GM12872 (cell line): ENCODE data around the gene APOL4.

Source experiments
- CTCF ChIP-seq: IDR thresholded peaks from 3 replicates; pipeline ENCODE4 v1.5.1; 2011; ENCODE audit warnings: low read depth, mild to moderate bottlenecking, low read length, moderate library complexity; ENCODE audit not compliant: insufficient read depth

APOL4 gene

GRCh38 chr22:36197065-36197440 lies 4.6 kb downstream of the APOL4 start:
- TF ChIP-seq CTCF: no peak

- no peak for TF ChIP-seq CTCF
Measured at GRCh38 chr22:36196254-36197064, 5.2 kb downstream of the APOL4 start.

GRCh38 chr22:36194971-36195370 lies 6.6 kb downstream of the APOL4 start:
- TF ChIP-seq CTCF: peak; percentile 81

DNA sequence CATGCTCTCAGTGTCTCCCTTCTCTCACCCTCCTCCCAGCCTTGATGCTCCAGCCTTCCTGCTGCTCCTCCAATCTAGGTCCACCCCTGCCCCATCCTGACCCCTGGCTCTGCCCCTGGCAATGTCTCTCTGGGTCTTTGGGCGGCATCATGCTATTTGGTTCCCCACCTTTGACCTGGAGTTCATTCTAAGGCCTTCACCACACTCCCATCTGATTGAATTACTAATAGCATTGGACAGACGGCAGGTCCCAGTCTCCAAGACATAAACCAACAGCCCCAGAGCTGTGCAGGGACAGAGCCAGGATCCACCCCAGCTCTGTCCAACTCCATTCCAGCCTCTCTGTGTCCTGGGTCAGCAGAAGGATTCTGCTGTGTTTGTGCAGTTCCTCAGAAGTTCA lies 7.2 kb downstream of the APOL4 start:
- no peak for TF ChIP-seq CTCF

DNA sequence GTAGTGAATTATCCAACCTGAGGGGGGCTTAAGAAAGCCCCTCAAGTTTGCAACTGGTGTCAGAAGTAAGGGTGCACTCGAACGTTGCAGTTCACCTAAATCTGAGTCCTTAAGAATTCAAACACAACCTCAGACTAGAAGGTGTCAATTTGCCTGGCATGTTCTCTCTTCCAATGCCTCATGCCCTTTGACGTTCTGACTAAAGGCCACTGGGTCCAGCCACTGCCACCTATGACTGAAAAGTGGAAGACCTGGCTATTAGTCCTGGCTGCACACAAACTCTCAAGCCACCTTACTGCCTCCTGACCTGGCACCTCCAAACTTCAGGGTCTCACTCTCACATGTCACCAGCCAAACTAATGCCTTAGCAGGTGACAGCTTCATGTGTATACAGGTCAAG lies 8.0 kb downstream of the APOL4 start:
- no peak for TF ChIP-seq CTCF

- TF ChIP-seq CTCF: no peak
Measured at GRCh38 chr22:36193171-36193570, 8.4 kb downstream of the APOL4 start.

DNA sequence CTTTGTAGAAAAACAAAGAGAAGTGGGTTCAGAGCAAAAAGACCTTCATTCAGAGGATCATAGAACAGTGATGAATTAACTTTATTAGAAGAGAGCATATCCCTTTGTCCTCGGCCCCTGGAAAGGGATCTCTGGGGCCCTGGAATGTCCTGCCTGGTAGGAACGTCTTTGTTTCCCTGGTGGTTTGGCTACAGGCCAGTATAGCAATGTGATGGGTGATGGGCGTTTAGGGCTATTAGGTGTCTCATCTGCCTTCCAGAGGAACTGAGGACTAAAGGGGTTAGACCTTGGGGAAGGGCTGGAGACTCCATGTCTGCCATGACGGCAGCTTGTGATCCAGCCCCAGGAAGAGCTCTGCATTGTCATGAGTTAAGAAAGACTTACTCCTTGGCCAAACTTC lies 9.1 kb downstream of the APOL4 start:
- TF ChIP-seq CTCF: no peak
